PC-9 (cell line): ENCODE data around the gene RPL29. TPM values are rescaled to one million over a fixed set of nuclear protein-coding genes. Genes with fewer than 3 reads are reported as not detected.
"Not testable (repeated sequence)": the region's sequence is repeated elsewhere in the genome, so short reads cannot be mapped to it uniquely, and the experiment has no call there.

Experiments used
- BruUV-seq: library from RNA; stranded (reverse); fragments of 400-500 nt; replicated peaks from 2 replicates; lab custom pipeline; 2021; lab: Mats Ljungman, UMichigan
- CTCF ChIA-PET: fragments of 300-600 bp; sonication (Branson Sonifier 250); formaldehyde crosslinking; loops from one replicate; lab custom pipeline; 2022; ENCODE audit warnings: antibody characterized with exemption; lab: Charles Lee
- POLR2A ChIA-PET: fragments of 300-600 bp; sonication (Branson Sonifier 250); formaldehyde crosslinking; loops from one replicate; lab custom pipeline; 2022; ENCODE audit warnings: antibody characterized with exemption; ENCODE audit not compliant: unreplicated experiment; lab: Charles Lee
- DNase-seq, 2 experiments: peaks; one replicate each; pipeline versions ENCODE4 v3.0.0 to v3.0.0-alpha.2; 2015 to 2022; ENCODE audit warnings: mixed read lengths in 1 of 2
- H2AFZ ChIP-seq: fragments of 200-600 bp; sonication (generic); 2 replicates; pipeline ENCODE4 v1.8.1; 2017; ENCODE audit warnings: antibody characterized with exemption
- H3F3A ChIP-seq: fragments of 200-600 bp; sonication (generic); 2 replicates; pipeline ENCODE4 v1.8.1; 2017; ENCODE audit warnings: antibody characterized with exemption, mild to moderate bottlenecking, low read depth; ENCODE audit not compliant: insufficient read depth
- H3K27ac ChIP-seq: fragments of 200-600 bp; sonication (generic); 2 replicates; pipeline ENCODE4 v1.6.1; 2016; ENCODE audit warnings: mixed run types
- H3K27me3 ChIP-seq: fragments of 200-600 bp; sonication (generic); 2 replicates; pipeline ENCODE4 v1.6.1; 2016; ENCODE audit warnings: low read depth, mixed run types; ENCODE audit not compliant: insufficient read depth
- H3K36me3 ChIP-seq: fragments of 200-600 bp; sonication (generic); 2 replicates; pipeline ENCODE4 v1.6.1; 2016; ENCODE audit warnings: low read depth, mixed run types
- H3K4me1 ChIP-seq: fragments of 200-600 bp; sonication (generic); replicated peaks from 2 replicates; pipeline ENCODE4 v1.6.1; 2016; ENCODE audit warnings: mixed run types; ENCODE audit not compliant: insufficient read depth
- H3K4me2 ChIP-seq: fragments of 200-600 bp; sonication (generic); 2 replicates; pipeline ENCODE4 v1.6.1; 2017; ENCODE audit warnings: mixed run types
- H3K4me3 ChIP-seq: fragments of 200-600 bp; sonication (generic); 2 replicates; pipeline ENCODE4 v1.6.1; 2016; ENCODE audit warnings: mixed run types
- H3K79me2 ChIP-seq: fragments of 200-600 bp; sonication (generic); 2 replicates; pipeline ENCODE4 v1.6.1; 2017; ENCODE audit warnings: low read depth, mixed run types
- H3K9me2 ChIP-seq: fragments of 200-600 bp; sonication (generic); 2 replicates; pipeline ENCODE4 v1.8.1; 2017; ENCODE audit warnings: mild to moderate bottlenecking; ENCODE audit not compliant: insufficient read depth
- H3K9me3 ChIP-seq: fragments of 200-600 bp; sonication (generic); 2 replicates; pipeline ENCODE4 v1.8.1; 2016; ENCODE audit warnings: low read depth; ENCODE audit not compliant: insufficient read depth
- H4K20me1 ChIP-seq: fragments of 200-600 bp; sonication (generic); 2 replicates; pipeline ENCODE4 v1.8.1; 2017; ENCODE audit not compliant: insufficient read depth
- EZH2 ChIP-seq: fragments of 200-600 bp; sonication (generic); IDR thresholded peaks from 2 replicates; pipeline ENCODE4 v1.8.0; 2017; ENCODE audit warnings: antibody characterized with exemption, low read depth
- intact Hi-C: fragments of 100-400 bp; cut with micrococcal nuclease; formaldehyde crosslinking; loops from one replicate; pipeline ENCODE4 v1.10.0; 2022; ENCODE audit not compliant: unreplicated experiment
- total RNA-seq: library from RNA; stranded (reverse); gene quantifications from 2 replicates; pipeline ENCODE4 v1.2.3, GENCODE V29; 2021
- TF ChIP-seq, protein P1 (sequence below): fragments of 200-600 bp; sonication (generic); conservative IDR thresholded peaks from 2 replicates; pipeline ENCODE4 v1.6.1; 2017; ENCODE audit warnings: mixed run types, antibody characterized with exemption, mild to moderate bottlenecking, moderate library complexity

The RPL29 gene
- total RNA-seq, 1 experiment from 2014 or later, result 1,278 TPM

DNA sequence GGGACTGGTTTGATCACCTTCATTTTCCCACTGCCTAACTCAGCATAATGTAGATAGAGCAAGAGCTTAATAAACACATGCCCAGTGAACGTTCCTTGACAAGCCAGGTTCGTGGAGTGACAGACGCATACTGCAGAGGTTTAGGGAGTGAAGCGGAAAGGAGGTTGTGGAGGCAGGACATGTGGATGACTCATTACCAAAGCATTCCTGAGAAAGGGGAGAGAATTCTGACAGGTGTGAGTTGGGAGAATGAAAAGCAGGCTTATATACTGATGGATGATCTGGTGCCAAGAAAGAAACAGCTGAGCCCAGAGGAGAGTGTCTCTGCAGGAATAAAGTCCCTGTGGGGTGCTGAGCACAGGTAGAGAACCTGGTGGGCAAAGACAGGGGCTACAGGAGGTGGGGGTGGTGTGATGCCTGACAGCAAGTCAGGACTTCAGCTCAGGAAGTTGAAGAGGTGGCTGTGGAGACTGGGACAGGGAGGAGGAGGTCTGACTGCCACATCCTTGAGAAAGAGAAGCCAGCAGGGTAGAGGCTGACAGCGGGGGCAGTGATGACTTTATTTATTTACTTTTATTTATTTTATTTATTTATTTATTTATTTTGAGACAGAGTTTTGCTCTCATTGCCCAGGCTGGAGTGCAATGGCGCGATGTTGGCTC, 2.4 kb upstream of the RPL29 start:
- Histone ChIP-seq H3K4me2 (peak overlapping the region; percentile 58), H4K20me1 (no peaks in the 10 kb centered on the region), H3K4me1 (peaks cover 24% of the 10 kb centered on the region), H3K36me3 (peaks cover 15% of the 10 kb centered on the region), H3F3A (peaks cover 37% of the 10 kb centered on the region), H3K79me2 (peaks cover 25% of the 10 kb centered on the region), H3K27me3 (no peaks in the 10 kb centered on the region), H3K27ac (0 out of 2 replicates have a peak overlapping the region, but pooled peaks have one; percentile 5), H3K9me3 (no peaks in the 10 kb centered on the region), H3K4me3 (no peak overlapping the region), H3K9me2 (no peaks in the 10 kb centered on the region), H2AFZ (no peak overlapping the region)
- intact Hi-C loops, result loop anchor here (1.0 to 2.0 kb wide), 2 partner anchors 59 to 219 kb away; partner anchors contain the start of gene DUSP7
- ChIA-PET CTCF (no interaction called here), POLR2A (interaction anchor here (0.6 kb wide), 2 partner anchors 16 to 673 kb away, joined by 3 read pairs; no protein-coding TSS in a partner anchor)
- TF ChIP-seq, protein P1, sequence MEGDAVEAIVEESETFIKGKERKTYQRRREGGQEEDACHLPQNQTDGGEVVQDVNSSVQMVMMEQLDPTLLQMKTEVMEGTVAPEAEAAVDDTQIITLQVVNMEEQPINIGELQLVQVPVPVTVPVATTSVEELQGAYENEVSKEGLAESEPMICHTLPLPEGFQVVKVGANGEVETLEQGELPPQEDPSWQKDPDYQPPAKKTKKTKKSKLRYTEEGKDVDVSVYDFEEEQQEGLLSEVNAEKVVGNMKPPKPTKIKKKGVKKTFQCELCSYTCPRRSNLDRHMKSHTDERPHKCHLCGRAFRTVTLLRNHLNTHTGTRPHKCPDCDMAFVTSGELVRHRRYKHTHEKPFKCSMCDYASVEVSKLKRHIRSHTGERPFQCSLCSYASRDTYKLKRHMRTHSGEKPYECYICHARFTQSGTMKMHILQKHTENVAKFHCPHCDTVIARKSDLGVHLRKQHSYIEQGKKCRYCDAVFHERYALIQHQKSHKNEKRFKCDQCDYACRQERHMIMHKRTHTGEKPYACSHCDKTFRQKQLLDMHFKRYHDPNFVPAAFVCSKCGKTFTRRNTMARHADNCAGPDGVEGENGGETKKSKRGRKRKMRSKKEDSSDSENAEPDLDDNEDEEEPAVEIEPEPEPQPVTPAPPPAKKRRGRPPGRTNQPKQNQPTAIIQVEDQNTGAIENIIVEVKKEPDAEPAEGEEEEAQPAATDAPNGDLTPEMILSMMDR, result no peak
- no peak for TF ChIP-seq EZH2
- DNase-seq, result peak; percentile 53 to 85
- BruUV-seq, result no TSS peak

GRCh38 chr3:51997172-51997571, 1.5 kb upstream of the RPL29 start:
- ChIA-PET POLR2A (interaction anchor here (0.6 kb wide), 2 partner anchors 17 to 674 kb away, joined by 3 read pairs; no protein-coding TSS in a partner anchor), CTCF (interaction anchor here (0.6 kb wide), 1 partner anchor 239 kb away, joined by 3 read pairs; no protein-coding TSS in a partner anchor)
- peaks cover 46% of the 10 kb centered on the region for H3F3A ChIP-seq
- no TSS peak for BruUV-seq
- TF ChIP-seq, protein P1, result no peak
- no peak for TF ChIP-seq EZH2
- peaks cover 24% of the 10 kb centered on the region for H3K4me1 ChIP-seq
- no peak for DNase-seq
- peaks cover 34% of the 10 kb centered on the region for H3K79me2 ChIP-seq
- no peaks in the 10 kb centered on the region for H3K9me2 ChIP-seq
- H4K20me1 ChIP-seq, result 0 out of 2 replicates have a peak, but pooled peaks cover 4% of the 10 kb centered on the region
- peaks cover 23% of the 10 kb centered on the region for H3K36me3 ChIP-seq
- H3K4me3 ChIP-seq, result no peak overlapping the region
- H2AFZ ChIP-seq, result no peak overlapping the region
- no peaks in the 10 kb centered on the region for H3K9me3 ChIP-seq
- H3K27me3 ChIP-seq, result no peaks in the 10 kb centered on the region
- H3K27ac ChIP-seq, result no peak overlapping the region
- no peak overlapping the region for H3K4me2 ChIP-seq
- intact Hi-C loops, result no loop called here

DNA sequence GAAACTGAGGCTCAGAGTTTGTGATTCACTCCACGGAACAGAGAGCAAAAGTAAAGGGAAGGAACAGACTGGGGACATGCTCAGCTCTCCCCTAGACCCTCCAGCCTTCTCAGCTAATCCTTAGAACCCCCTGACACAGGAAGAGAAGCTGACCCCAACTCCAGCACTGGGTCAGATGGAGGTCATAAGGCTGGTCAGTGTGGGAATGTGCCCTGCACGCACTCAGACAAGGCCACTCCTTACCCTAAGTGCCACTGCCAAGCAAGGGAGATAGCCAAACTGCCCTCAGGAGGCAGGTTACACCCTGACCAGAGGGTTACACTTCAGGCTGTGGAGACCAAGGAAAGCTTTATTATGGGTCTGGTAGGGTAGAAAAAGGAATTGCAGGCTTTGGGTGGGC, 1.2 kb downstream of the RPL29 start:
- DNase-seq, result no peak
- ChIA-PET CTCF (no interaction called here), POLR2A (interaction anchor here (0.6 kb wide), 1 partner anchor 139 kb away, joined by 3 read pairs; no protein-coding TSS in a partner anchor)
- H3F3A ChIP-seq, result peaks cover 64% of the 10 kb centered on the region
- TF ChIP-seq, protein P1, result no peak
- TF ChIP-seq EZH2, result no peak
- intact Hi-C loops, result no loop called here
- peak overlapping the region; percentile 100 for H3K4me2 ChIP-seq
- peak overlapping the region; percentile 95; the same call in 1 of the 2 replicates for H3K27ac ChIP-seq
- peaks cover 35% of the 10 kb centered on the region for H3K79me2 ChIP-seq
- no peaks in the 10 kb centered on the region for H3K9me2 ChIP-seq
- H3K4me1 ChIP-seq, result peaks cover 20% of the 10 kb centered on the region
- 0 out of 2 replicates have a peak, but pooled peaks cover 10% of the 10 kb centered on the region for H4K20me1 ChIP-seq
- H3K27me3 ChIP-seq, result no peaks in the 10 kb centered on the region
- peaks cover 24% of the 10 kb centered on the region for H3K36me3 ChIP-seq
- H3K9me3 ChIP-seq, result no peaks in the 10 kb centered on the region
- H3K4me3 ChIP-seq, result peak overlapping the region; percentile 100
- no peak overlapping the region for H2AFZ ChIP-seq
- TSS peak; percentile 48 for BruUV-seq

DNA sequence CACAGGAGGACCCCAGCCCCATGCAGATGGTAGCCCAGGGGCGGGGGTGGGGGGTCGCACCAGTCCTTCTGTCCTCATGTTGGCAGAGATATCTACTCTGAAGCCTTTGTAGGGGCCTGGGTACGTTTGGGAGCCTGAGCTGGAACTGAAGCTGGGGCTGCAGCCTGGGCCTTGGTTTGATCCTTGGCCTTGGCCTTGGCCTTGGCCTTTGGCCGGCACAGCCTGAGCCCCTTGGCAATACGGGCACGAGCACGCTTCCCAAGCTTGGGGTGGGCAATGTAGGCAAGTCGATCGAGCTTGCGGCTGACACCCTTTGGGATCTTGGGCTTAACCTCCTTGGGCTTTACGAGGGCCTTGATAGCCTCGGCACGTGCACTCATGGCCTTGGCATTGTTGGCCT, 2.0 kb downstream of the RPL29 start:
- peaks cover 35% of the 10 kb centered on the region for H3K79me2 ChIP-seq
- intact Hi-C loops, H3K4me3 ChIP-seq, H3K9me3 ChIP-seq, BruUV-seq, H2AFZ ChIP-seq, H3K27ac ChIP-seq, POLR2A ChIA-PET, H3K27me3 ChIP-seq, CTCF ChIA-PET, H4K20me1 ChIP-seq, DNase-seq, H3K9me2 ChIP-seq: not testable (repeated sequence)
- peak overlapping the region; percentile 100; the same call in 1 of the 2 replicates for H3K4me2 ChIP-seq
- peaks cover 19% of the 10 kb centered on the region for H3K4me1 ChIP-seq
- peaks cover 24% of the 10 kb centered on the region for H3K36me3 ChIP-seq
- H3F3A ChIP-seq, result peaks cover 67% of the 10 kb centered on the region
